ENCODE measurements around the gene RGS11.

RGS11 gene

DNA sequence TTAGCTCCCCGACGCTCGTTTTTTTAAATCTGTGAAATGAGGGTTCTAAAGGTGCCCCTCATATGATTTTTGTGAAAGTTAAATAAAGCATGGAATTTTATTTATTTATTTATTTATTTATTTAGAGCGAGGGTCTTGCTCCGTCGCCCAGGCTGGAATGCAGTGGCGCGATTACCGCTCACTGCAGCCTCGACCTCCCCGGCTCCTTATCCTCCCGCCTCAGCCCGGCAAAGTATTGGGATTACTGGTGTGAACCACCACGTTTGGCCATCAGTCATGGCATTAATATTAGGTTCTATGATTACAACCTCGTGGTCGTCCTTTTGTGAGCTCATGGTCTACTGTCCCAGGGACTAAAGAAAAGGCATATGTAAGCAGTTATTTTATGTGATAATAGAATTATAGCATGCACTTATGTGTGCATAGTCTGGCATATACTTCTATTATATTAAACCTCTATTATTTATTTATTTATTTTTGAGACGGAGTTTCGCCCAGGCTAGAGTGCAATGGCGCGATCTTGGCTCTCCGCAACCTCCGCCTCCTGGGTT is 45.9 kb downstream of the RGS11 start:
- no peak for DNase-seq (ENCODE audit: low spot score)

DNA sequence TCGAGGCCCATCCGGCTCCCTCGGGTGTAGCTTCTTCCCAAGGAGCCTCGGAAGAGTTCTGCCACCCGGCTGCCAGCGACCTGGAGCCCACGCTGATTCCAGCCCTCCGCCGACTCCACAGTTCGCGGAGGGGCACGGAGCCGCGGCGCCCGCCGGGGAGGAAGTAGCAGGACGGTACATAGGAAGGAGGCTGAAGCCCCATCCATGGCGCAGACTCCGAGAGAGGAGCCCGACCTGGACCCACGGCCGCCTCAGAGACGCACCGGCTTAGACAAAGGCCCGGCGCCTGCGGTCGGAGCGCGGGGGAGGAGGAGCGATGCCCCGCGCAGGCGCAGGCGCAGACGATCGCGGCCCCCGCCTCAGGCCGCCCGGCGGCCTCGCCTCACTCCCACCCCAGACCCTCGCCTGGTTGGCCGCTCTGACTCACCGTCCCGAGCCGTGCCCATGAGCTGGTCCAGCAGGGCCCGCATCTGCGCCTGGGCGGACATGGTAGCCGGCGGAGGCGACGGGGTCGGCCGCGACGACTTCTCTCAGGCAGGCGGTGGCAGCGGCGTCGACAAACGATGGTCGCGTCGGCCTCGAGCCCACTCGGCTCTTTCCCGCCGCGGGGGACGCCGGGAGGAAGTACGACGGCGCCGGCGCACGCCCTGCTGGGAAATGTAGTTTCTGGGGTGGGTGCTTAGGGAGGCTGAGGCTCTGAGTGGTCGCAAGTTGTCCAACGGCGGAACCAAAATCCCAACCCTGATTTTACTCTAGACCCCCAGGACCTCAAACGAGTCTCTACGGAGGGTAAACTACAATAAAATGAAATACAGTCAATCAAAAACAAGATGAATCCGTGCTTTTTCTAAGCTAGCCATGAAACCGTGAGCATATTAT is 46.7 kb downstream of the RGS11 start, which contains the start of gene LUC7L:
Gene LUC7L (minus strand): TSS at position 598 of the 879 bp plus-strand sequence. CDS start 110 bp downstream, at position 488.
- peak; percentile 84 for DNase-seq (ENCODE audit: low spot score)

DNA sequence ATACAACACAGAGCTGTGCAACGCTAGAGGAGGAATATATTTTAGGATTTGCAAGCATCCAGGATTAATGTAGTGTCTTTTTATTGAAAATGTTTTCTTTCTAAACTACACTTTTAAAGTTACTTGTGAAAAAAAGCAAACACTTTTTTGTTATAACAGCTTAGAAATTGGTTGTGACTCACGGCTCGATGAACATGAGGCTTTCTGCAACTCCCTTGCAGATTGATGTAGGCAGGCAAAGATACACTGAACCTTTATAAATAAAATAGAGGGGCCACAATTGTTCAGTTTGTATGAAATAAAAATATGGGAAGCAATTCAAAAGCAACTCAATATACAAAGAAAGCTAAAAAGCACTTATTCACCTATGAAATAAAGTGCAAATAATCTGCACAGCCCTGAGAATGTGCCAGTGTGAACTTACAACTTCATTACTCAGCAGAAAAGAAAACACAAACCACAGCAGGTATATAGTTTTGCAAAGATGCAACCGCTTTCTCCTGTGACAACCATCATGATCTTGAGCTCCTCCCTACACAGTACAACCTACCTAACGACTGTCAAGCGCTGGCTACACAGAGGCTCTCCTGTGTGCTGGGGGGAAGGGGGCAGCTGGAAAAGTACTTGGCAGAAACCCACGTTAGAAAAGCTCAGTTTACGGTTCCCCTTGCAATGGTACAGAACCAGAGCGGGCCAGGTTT is 47.4 kb downstream of the RGS11 start:
- DNase-seq (ENCODE audit: low spot score), result peak; percentile 5

DNA sequence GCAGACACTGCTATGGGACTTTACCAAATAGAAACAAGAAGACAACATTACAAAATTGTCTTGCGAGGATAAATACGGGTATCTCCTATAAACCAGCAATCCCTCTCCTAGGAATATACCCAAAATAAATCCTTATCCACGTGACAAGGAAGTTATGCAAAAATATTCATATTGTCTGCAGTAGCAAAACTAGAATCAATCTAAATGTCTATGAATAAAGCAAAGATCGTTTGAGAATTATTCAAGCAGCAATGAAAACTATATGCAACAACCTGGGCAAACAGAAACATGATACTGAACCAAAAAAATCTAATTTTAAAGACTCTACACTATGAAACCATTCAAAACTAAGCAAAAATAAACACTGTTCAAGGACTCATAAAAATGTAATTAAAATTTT is 55.7 kb downstream of the RGS11 start:
- DNase-seq (ENCODE audit: low spot score), result no peak

Data from CD4-positive, alpha-beta T cell treated with Interleukin-15 for 4 hours (primary cell).